ENCODE results near the gene NMT2. TPM values are rescaled to one million over a fixed set of nuclear protein-coding genes. Genes with fewer than 3 reads are reported as not detected.
A peak's percentile ranks its signal among the peaks of the same experiment; 100 is the strongest.

NMT2 gene
- total and polyA plus RNA-seq, 10 of the 15 experiments (the other 5 are each of a cell fraction or from before 2014, with no cell fraction given) = 4.9 to 12.0 (median 9.2) TPM

DNA sequence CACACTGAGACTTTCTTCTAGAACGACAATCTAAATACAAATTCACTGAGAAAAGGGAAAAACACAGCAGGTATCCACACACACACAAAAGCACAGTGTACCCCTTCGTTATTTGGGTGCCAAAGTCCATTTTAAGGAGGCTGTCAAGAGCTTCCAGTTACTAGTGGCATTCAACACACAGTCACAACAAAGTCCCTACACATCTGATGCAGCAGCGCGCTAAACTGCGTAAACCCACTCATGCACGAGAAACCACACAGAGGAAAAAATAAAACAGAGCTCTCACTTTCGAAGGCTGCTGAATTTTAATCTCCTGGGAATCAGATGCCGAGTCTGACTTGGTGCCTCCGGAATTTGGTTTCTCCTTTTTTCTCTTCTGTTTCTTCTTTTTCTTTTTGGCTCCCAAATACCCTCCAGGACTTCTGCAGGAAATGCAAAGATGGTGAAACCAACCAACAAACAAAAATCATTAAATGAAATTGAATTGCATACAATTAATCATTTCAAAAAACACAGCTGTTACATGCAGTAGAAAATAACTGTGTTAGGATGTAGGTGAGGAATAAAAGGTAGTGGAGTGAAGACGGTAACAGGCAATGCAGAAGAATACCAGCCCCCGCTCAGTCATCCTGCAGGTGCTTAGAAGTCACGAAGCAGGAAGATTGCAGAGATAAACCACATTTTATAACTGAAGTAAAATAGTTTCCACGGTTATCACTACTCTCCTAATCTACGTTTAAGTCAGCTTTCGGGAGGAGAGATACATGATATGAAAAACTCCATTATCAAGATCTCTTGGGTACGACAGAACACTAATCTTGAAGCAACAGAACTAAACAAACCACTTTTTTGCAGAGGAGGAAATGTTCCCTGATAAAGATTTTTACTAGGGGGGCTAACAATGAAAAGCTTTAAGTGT lies 27.1 kb downstream of the NMT2 start (continued):
- TF ChIP-seq, protein P1, sequence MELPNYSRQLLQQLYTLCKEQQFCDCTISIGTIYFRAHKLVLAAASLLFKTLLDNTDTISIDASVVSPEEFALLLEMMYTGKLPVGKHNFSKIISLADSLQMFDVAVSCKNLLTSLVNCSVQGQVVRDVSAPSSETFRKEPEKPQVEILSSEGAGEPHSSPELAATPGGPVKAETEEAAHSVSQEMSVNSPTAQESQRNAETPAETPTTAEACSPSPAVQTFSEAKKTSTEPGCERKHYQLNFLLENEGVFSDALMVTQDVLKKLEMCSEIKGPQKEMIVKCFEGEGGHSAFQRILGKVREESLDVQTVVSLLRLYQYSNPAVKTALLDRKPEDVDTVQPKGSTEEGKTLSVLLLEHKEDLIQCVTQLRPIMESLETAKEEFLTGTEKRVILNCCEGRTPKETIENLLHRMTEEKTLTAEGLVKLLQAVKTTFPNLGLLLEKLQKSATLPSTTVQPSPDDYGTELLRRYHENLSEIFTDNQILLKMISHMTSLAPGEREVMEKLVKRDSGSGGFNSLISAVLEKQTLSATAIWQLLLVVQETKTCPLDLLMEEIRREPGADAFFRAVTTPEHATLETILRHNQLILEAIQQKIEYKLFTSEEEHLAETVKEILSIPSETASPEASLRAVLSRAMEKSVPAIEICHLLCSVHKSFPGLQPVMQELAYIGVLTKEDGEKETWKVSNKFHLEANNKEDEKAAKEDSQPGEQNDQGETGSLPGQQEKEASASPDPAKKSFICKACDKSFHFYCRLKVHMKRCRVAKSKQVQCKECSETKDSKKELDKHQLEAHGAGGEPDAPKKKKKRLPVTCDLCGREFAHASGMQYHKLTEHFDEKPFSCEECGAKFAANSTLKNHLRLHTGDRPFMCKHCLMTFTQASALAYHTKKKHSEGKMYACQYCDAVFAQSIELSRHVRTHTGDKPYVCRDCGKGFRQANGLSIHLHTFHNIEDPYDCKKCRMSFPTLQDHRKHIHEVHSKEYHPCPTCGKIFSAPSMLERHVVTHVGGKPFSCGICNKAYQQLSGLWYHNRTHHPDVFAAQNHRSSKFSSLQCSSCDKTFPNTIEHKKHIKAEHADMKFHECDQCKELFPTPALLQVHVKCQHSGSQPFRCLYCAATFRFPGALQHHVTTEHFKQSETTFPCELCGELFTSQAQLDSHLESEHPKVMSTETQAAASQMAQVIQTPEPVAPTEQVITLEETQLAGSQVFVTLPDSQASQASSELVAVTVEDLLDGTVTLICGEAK (IDR thresholded peaks at IDR 0.05; ENCODE audit: borderline replicate concordance) = no peak
- TF ChIP-seq CBX5 (IDR thresholded peaks at IDR 0.05; ENCODE audit: low read depth) (no peak), YY1 (IDR thresholded peaks at IDR 0.05; ENCODE audit: low read depth, low read length) (no peak), MEF2B (IDR thresholded peaks at IDR 0.05; ENCODE audit: partially characterized antibody, poor library complexity, severe bottlenecking) (peak; percentile 97), EP300 (IDR thresholded peaks at IDR 0.05; ENCODE audit: borderline replicate concordance in 1 of 2, control insufficient read depth in 1 of 2, low read depth in 2 of 2, low read length in 2 of 2) (peak; percentile 98 to 99), ZNF217 (IDR thresholded peaks at IDR 0.05) (no peak), CUX1 (IDR thresholded peaks at IDR 0.05; ENCODE audit: insufficient replicate concordance, low read depth, low read length) (peak; percentile 35), RAD51 (IDR thresholded peaks at IDR 0.05) (no peak)
- TF ChIP-seq, protein P2, sequence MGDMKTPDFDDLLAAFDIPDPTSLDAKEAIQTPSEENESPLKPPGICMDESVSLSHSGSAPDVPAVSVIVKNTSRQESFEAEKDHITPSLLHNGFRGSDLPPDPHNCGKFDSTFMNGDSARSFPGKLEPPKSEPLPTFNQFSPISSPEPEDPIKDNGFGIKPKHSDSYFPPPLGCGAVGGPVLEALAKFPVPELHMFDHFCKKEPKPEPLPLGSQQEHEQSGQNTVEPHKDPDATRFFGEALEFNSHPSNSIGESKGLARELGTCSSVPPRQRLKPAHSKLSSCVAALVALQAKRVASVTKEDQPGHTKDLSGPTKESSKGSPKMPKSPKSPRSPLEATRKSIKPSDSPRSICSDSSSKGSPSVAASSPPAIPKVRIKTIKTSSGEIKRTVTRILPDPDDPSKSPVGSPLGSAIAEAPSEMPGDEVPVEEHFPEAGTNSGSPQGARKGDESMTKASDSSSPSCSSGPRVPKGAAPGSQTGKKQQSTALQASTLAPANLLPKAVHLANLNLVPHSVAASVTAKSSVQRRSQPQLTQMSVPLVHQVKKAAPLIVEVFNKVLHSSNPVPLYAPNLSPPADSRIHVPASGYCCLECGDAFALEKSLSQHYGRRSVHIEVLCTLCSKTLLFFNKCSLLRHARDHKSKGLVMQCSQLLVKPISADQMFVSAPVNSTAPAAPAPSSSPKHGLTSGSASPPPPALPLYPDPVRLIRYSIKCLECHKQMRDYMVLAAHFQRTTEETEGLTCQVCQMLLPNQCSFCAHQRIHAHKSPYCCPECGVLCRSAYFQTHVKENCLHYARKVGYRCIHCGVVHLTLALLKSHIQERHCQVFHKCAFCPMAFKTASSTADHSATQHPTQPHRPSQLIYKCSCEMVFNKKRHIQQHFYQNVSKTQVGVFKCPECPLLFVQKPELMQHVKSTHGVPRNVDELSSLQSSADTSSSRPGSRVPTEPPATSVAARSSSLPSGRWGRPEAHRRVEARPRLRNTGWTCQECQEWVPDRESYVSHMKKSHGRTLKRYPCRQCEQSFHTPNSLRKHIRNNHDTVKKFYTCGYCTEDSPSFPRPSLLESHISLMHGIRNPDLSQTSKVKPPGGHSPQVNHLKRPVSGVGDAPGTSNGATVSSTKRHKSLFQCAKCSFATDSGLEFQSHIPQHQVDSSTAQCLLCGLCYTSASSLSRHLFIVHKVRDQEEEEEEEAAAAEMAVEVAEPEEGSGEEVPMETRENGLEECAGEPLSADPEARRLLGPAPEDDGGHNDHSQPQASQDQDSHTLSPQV (IDR thresholded peaks at IDR 0.05) = peak; percentile 84; the same call in 1 of the 2 replicates
- TF ChIP-seq, protein P3, sequence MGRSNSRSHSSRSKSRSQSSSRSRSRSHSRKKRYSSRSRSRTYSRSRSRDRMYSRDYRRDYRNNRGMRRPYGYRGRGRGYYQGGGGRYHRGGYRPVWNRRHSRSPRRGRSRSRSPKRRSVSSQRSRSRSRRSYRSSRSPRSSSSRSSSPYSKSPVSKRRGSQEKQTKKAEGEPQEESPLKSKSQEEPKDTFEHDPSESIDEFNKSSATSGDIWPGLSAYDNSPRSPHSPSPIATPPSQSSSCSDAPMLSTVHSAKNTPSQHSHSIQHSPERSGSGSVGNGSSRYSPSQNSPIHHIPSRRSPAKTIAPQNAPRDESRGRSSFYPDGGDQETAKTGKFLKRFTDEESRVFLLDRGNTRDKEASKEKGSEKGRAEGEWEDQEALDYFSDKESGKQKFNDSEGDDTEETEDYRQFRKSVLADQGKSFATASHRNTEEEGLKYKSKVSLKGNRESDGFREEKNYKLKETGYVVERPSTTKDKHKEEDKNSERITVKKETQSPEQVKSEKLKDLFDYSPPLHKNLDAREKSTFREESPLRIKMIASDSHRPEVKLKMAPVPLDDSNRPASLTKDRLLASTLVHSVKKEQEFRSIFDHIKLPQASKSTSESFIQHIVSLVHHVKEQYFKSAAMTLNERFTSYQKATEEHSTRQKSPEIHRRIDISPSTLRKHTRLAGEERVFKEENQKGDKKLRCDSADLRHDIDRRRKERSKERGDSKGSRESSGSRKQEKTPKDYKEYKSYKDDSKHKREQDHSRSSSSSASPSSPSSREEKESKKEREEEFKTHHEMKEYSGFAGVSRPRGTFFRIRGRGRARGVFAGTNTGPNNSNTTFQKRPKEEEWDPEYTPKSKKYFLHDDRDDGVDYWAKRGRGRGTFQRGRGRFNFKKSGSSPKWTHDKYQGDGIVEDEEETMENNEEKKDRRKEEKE (IDR thresholded peaks at IDR 0.05) = no peak

Data from GM12878 (cell line).